ENCODE results near the gene STEAP1. TPM values are rescaled to one million over a fixed set of nuclear protein-coding genes. Genes with fewer than 3 reads are reported as not detected.
A peak's percentile ranks its signal among the peaks of the same experiment; 100 is the strongest.
"Not testable (repeated sequence)": the region's sequence is repeated elsewhere in the genome, so short reads cannot be mapped to it uniquely, and the experiment has no call there.

The STEAP1 gene
- total RNA-seq, 1 experiment from 2014 or later, result 3.1 TPM

- H3K36me3 Mint-ChIP-seq (ENCODE audit: insufficient read depth, unreplicated experiment); POLR2A ChIA-PET; intact Hi-C loops (cut with micrococcal nuclease); H3K4me3 Mint-ChIP-seq (ENCODE audit: unreplicated experiment); H3K27me3 Mint-ChIP-seq (ENCODE audit: insufficient read depth, unreplicated experiment); H3K27ac Mint-ChIP-seq (ENCODE audit: low read depth, unreplicated experiment); BruUV-seq (replicated peaks); H3K4me1 Mint-ChIP-seq (ENCODE audit: insufficient read depth, unreplicated experiment); H3K9me3 Mint-ChIP-seq (ENCODE audit: unreplicated experiment): not testable (repeated sequence)
- CTCF ChIA-PET, result interaction anchor here (0.6 to 0.8 kb wide), 2 partner anchors 54 to 102 kb away, joined by 4 to 6 read pairs; partner anchors contain the start of gene STEAP2
- peak; percentile 46 for DNase-seq (ENCODE audit: unreplicated experiment)
Measured at GRCh38 chr7:90157761-90158350, 3.6 kb downstream of the STEAP1 start.

- no peak overlapping the region for H3K27ac Mint-ChIP-seq (ENCODE audit: low read depth, unreplicated experiment)
- ChIA-PET POLR2A (interaction anchor here (1.0 kb wide), 1 partner anchor 240 kb away, joined by 3 read pairs; the partner anchor contains the start of gene CLDN12), CTCF (interaction anchor here (3.6 kb wide), 1 partner anchor 48 kb away, joined by 12 read pairs; the partner anchor contains the start of gene STEAP2)
- H3K36me3 Mint-ChIP-seq (ENCODE audit: insufficient read depth, unreplicated experiment), result no peaks in the 10 kb centered on the region
- no peaks in the 10 kb centered on the region for H3K9me3 Mint-ChIP-seq (ENCODE audit: unreplicated experiment)
- no peaks in the 10 kb centered on the region for H3K4me1 Mint-ChIP-seq (ENCODE audit: insufficient read depth, unreplicated experiment)
- H3K4me3 Mint-ChIP-seq (ENCODE audit: unreplicated experiment), result no peak overlapping the region
- no peak for DNase-seq (ENCODE audit: unreplicated experiment)
- intact Hi-C loops (cut with micrococcal nuclease), result no loop called here
- no TSS peak for BruUV-seq (replicated peaks)
- H3K27me3 Mint-ChIP-seq (ENCODE audit: insufficient read depth, unreplicated experiment), result no peaks in the 10 kb centered on the region
- no peak for TF ChIP-seq CTCF (IDR thresholded peaks at IDR 0.05; ENCODE audit: unreplicated experiment)
Measured at GRCh38 chr7:90163534-90163933, 9.3 kb downstream of the STEAP1 start.

- CTCF ChIA-PET, result interaction anchor here (0.7 to 3.8 kb wide), 5 partner anchors 12 to 246 kb away, joined by 3 to 17 read pairs (median 5); partner anchors contain the start of genes STEAP1 and STEAP2
- no peak for DNase-seq (ENCODE audit: unreplicated experiment)
Measured at GRCh38 chr7:90165724-90166123, 11.5 kb downstream of the STEAP1 start.

GRCh38 chr7:90166153-90166552 lies 11.9 kb downstream of the STEAP1 start:
- H3K9me3 Mint-ChIP-seq (ENCODE audit: unreplicated experiment), result peaks cover 6% of the 10 kb centered on the region
- intact Hi-C loops (cut with micrococcal nuclease), result no loop called here
- no peaks in the 10 kb centered on the region for H3K27me3 Mint-ChIP-seq (ENCODE audit: insufficient read depth, unreplicated experiment)
- ChIA-PET CTCF (interaction anchor here (1.2 to 3.8 kb wide), 6 partner anchors 12 to 180 kb away, joined by 3 to 17 read pairs (median 4); partner anchors contain the start of genes GTPBP10, STEAP1 and STEAP2), POLR2A (no interaction called here)
- DNase-seq (ENCODE audit: unreplicated experiment), result no peak
- H3K27ac Mint-ChIP-seq (ENCODE audit: low read depth, unreplicated experiment), result no peak overlapping the region
- H3K36me3 Mint-ChIP-seq (ENCODE audit: insufficient read depth, unreplicated experiment), result no peaks in the 10 kb centered on the region
- TF ChIP-seq CTCF (IDR thresholded peaks at IDR 0.05; ENCODE audit: unreplicated experiment), result no peak
- no peak overlapping the region for H3K4me3 Mint-ChIP-seq (ENCODE audit: unreplicated experiment)
- BruUV-seq (replicated peaks), result no TSS peak
- no peaks in the 10 kb centered on the region for H3K4me1 Mint-ChIP-seq (ENCODE audit: insufficient read depth, unreplicated experiment)

More at GRCh38 chr7:90165724-90166123, 11.5 kb downstream of the STEAP1 start:
- H3K36me3 Mint-ChIP-seq (ENCODE audit: insufficient read depth, unreplicated experiment), result no peaks in the 10 kb centered on the region
- no peaks in the 10 kb centered on the region for H3K4me1 Mint-ChIP-seq (ENCODE audit: insufficient read depth, unreplicated experiment)
- H3K9me3 Mint-ChIP-seq (ENCODE audit: unreplicated experiment), result peaks cover 6% of the 10 kb centered on the region
- no peak for TF ChIP-seq CTCF (IDR thresholded peaks at IDR 0.05; ENCODE audit: unreplicated experiment)
- no peaks in the 10 kb centered on the region for H3K27me3 Mint-ChIP-seq (ENCODE audit: insufficient read depth, unreplicated experiment)
- POLR2A ChIA-PET, result no interaction called here
- H3K27ac Mint-ChIP-seq (ENCODE audit: low read depth, unreplicated experiment), result no peak overlapping the region
- intact Hi-C loops (cut with micrococcal nuclease), result no loop called here
- no TSS peak for BruUV-seq (replicated peaks)
- no peak overlapping the region for H3K4me3 Mint-ChIP-seq (ENCODE audit: unreplicated experiment)

Data from MCF 10A (cell line).